Cardiac muscle cell (in vitro differentiated cells and primary cell): ENCODE results near the gene IRF4. TPM values are rescaled to one million over a fixed set of nuclear protein-coding genes. Genes with fewer than 3 reads are reported as not detected.

Experiments used
- DNase-seq, 2 donors: peaks; one replicate each; pipeline versions ENCODE4 v3.0.0 to v3.0.0-alpha.2; 2010 to 2017; ENCODE audit warnings: low read depth in 1 of 2, low spot score in 1 of 2
- H3K27ac ChIP-seq: fragments of 200-600 bp; sonication (generic); 2 replicates; pipeline ENCODE4 v1.5.1; 2016
- H3K27me3 ChIP-seq: fragments of 200-600 bp; sonication (generic); 2 replicates; pipeline ENCODE4 v1.6.0; 2016; ENCODE audit warnings: control low read depth
- H3K36me3 ChIP-seq: fragments of 200-600 bp; sonication (generic); 2 replicates; pipeline ENCODE4 v1.5.1; 2016; ENCODE audit warnings: control low read depth
- H3K4me1 ChIP-seq: fragments of 200-600 bp; sonication (generic); 2 replicates; pipeline ENCODE4 v1.8.1; 2017; ENCODE audit warnings: low read depth, mild to moderate bottlenecking, mixed run types
- H3K4me3 ChIP-seq: fragments of 200-600 bp; sonication (generic); 2 replicates; pipeline ENCODE4 v1.5.1; 2016; ENCODE audit warnings: mild to moderate bottlenecking
- H3K9me3 ChIP-seq: fragments of 200-600 bp; sonication (generic); 2 replicates; pipeline ENCODE4 v1.5.1; 2017; ENCODE audit warnings: low read depth, mild to moderate bottlenecking, control low read depth
- CTCF ChIP-seq: IDR thresholded peaks from 2 replicates; pipeline ENCODE4 v1.5.1; 2012; ENCODE audit warnings: low read depth, mild to moderate bottlenecking, low read length
- polyA plus RNA-seq: library from polyadenylated mRNA; unstranded; fragments of >200 nt; fragmentation: Nextera tagmentation; extraction: Ambion mirVana; gene quantifications from 2 replicates; pipeline ENCODE4 v1.2.1, GENCODE V29; 2016
- total RNA-seq: library from RNA; depleted of rRNA; stranded (reverse); fragments of >200 nt; gene quantifications from 2 replicates; pipeline ENCODE4 v1.2.3, GENCODE V29; 2016

The IRF4 gene
- total RNA-seq (not detected in 2 replicates), polyA plus RNA-seq (0.25 TPM in 1 of 2 replicates, not detected in the other)

DNA sequence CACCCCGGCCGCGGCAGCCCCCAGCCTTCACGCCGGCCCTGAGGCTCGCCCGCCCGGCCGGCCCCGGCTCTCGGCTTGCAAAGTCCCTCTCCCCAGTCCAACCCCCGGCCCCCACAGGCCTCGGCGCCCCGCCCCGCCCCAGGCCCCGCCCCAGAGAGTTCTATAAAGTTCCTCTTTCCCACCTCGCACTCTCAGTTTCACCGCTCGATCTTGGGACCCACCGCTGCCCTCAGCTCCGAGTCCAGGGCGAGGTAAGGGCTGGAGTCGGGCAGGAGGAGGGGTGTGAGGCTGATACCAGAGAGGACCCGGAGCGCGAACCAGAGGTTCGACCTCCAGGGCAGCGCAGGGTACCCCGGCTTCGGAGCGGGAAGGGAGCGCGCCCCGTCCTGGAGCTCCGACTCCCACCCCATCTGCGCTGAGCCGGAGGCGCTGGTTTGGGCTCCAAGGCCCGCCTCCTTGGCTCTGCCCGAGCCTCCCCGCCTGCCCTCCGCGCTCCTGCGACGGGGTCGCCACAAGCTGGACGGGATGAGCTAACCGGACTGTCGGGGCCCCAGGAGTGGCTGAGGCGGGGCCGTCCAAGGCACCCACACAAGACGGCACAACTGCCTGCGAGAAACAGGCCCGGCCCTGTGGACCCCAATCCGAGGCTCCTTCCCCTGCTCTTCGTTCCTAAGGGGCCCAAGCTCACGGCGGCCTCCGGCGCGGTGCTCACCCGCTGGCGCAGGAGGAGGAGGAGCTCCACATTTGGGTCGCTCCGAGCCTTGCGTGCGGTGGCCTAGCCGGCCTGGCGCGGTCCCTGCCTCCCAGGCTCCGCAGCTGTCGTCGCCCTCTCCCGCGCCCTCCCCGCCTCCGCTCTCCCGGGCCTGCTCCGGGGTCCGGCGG lies at the start of gene IRF4:
TSS of gene IRF4 (plus strand) at position 194 of the 882 bp plus-strand sequence. CDS start 1,401 bp downstream, outside the sequence.
- peaks cover 99% of the 10 kb centered on the region for H3K27me3 ChIP-seq
- no peak for DNase-seq

DNA sequence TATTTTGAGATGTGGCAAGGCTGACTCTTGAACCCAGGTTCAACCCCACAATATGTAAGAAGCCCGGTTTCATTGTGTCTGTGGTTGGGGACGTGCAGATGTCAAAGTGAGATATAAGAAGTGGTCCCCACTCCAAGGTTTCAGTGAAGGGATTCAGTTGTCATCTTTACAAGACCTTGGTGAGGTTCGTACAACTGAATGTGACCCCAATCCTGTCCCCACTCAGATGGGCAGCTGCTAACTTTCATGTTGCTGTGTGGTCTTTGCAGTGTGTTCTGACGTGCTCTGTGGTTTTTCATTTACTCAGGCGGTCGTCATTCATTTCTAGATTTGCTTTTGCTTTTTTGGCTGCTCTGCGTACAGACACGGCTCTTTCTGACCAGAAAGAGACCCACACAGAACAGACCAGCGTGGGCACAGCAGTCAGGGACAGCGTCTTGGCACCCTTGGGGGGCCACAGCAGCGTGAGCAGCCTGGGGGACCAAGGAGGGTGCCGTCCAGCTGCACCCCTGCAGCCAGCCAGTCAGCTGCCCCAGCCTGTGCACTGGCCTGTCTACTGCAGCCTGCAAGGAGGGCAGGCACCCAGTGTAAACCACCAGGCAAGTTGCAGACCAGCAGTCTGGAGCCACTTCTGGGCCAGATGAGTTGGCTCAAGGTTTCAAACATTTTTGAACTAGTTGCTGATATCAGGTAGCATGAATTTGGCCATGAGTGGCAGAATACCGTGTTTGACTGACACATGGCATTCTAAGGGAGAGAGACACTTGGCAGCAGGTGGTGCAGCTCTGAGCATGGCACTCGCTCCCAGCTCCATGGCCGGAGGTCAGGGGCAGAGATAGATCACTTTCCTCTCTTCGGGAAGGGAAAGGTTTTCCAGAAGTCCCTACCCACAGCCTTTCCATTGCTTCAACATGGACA lies 49.4 kb upstream of the IRF4 start:
- no peak for DNase-seq
- Histone ChIP-seq H3K36me3 (no peaks in the 10 kb centered on the region), H3K27ac (no peak overlapping the region), H3K9me3 (no peaks in the 10 kb centered on the region), H3K27me3 (no peaks in the 10 kb centered on the region), H3K4me1 (peaks cover 20% of the 10 kb centered on the region), H3K4me3 (no peak overlapping the region)
- no peak for TF ChIP-seq CTCF

More for the DNA sequence above, at the start of gene IRF4:
- no peak for TF ChIP-seq CTCF
- Histone ChIP-seq H3K9me3 (no peaks in the 10 kb centered on the region), H3K4me3 (peak within 1 kb of the TSS; percentile 16), H3K4me1 (no peaks in the 10 kb centered on the region), H3K36me3 (no peaks in the 10 kb centered on the region), H3K27ac (no peak within 1 kb of the TSS)

DNA sequence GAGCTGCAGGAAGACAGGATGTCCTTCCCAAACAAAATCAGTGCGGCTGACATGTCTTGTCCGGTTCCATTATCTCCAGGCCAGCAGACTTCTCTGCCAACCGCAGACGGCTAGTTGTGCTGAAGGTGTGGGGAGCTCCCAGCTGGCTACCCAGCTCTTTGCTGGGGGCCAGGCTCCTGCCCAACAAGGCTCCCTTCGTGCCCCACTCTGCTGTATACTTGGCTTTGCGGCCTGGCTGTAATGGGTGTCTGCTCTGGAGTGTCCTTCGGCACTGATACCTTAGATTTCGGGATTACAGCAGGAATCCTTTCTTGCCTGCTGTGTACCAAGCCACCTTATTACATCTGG lies 48.7 kb upstream of the IRF4 start:
- TF ChIP-seq CTCF, result no peak
- no peak overlapping the region for H3K27ac ChIP-seq
- peaks cover 14% of the 10 kb centered on the region for H3K4me1 ChIP-seq
- H3K27me3 ChIP-seq, result no peaks in the 10 kb centered on the region
- H3K9me3 ChIP-seq, result no peaks in the 10 kb centered on the region
- H3K4me3 ChIP-seq, result no peak overlapping the region
- DNase-seq, result no peak
- H3K36me3 ChIP-seq, result no peaks in the 10 kb centered on the region

- Histone ChIP-seq H3K27me3 (no peaks in the 10 kb centered on the region), H3K4me1 (peaks cover 8% of the 10 kb centered on the region), H3K27ac (no peak overlapping the region), H3K36me3 (no peaks in the 10 kb centered on the region), H3K4me3 (no peak overlapping the region), H3K9me3 (no peaks in the 10 kb centered on the region)
- TF ChIP-seq CTCF, result no peak
- no peak for DNase-seq
Observed at GRCh38 chr6:343226-343935, 48.2 kb upstream of the IRF4 start.
